Mesendoderm (in vitro differentiated cells): ENCODE results near the gene AURKA.
A peak's percentile ranks its signal among the peaks of the same experiment; 100 is the strongest.
"Not testable (repeated sequence)": the region's sequence is repeated elsewhere in the genome, so short reads cannot be mapped to it uniquely, and the experiment has no call there.

Experiments
- DNase-seq: peaks from one replicate; pipeline ENCODE4 v3.0.0; 2013
- H2AK5ac ChIP-seq: 2 replicates; pipeline ENCODE4 v1.6.1; 2013; ENCODE audit warnings: low read length, inconsistent platforms
- H2BK120ac ChIP-seq: 2 replicates; pipeline ENCODE4 v1.6.1; 2013; ENCODE audit warnings: low read depth, mild to moderate bottlenecking, low read length, moderate library complexity, mixed read lengths
- H2BK15ac ChIP-seq: replicated peaks from 2 replicates; pipeline ENCODE4 v1.6.1; 2013; ENCODE audit warnings: low read depth, mild to moderate bottlenecking, moderate library complexity
- H2BK5ac ChIP-seq: 2 replicates; pipeline ENCODE4 v1.6.1; 2013; ENCODE audit warnings: low read length, inconsistent platforms
- H3K18ac ChIP-seq: 2 replicates; pipeline ENCODE4 v1.6.1; 2013; ENCODE audit warnings: mild to moderate bottlenecking, low read length, mixed read lengths
- H3K23ac ChIP-seq: one replicate; pipeline ENCODE4 v1.6.1; 2013; ENCODE audit warnings: low read length
- H3K27ac ChIP-seq: 2 replicates; pipeline ENCODE4 v1.5.1; 2013; ENCODE audit warnings: low read depth, mild to moderate bottlenecking, inconsistent platforms, low read length, moderate library complexity
- H3K27me3 ChIP-seq: 2 replicates; pipeline ENCODE4 v1.6.1; 2013; ENCODE audit warnings: low read length, control low read depth, mild to moderate bottlenecking, inconsistent platforms; ENCODE audit not compliant: insufficient read depth, poor library complexity
- H3K36me3 ChIP-seq: 2 replicates; pipeline ENCODE4 v1.6.1; 2013; ENCODE audit warnings: low read length, inconsistent platforms; ENCODE audit not compliant: control insufficient read depth, insufficient read depth
- H3K4ac ChIP-seq: one replicate; pipeline ENCODE4 v1.6.1; 2013; ENCODE audit warnings: low read depth, mild to moderate bottlenecking, low read length, moderate library complexity
- H3K4me1 ChIP-seq: 2 replicates; pipeline ENCODE4 v1.6.1; 2013; ENCODE audit warnings: low read depth, low read length, inconsistent platforms; ENCODE audit not compliant: control insufficient read depth
- H3K4me2 ChIP-seq: 2 replicates; pipeline ENCODE4 v1.6.1; 2013; ENCODE audit warnings: low read length
- H3K4me3 ChIP-seq: 2 replicates; pipeline ENCODE4 v1.5.1; 2013; ENCODE audit warnings: mild to moderate bottlenecking, low read length
- H3K56ac ChIP-seq: one replicate; pipeline ENCODE4 v1.6.1; 2013; ENCODE audit warnings: low read length
- H3K79me1 ChIP-seq: 2 replicates; pipeline ENCODE4 v1.6.1; 2013; ENCODE audit warnings: low read length, inconsistent platforms
- H3K79me2 ChIP-seq: 2 replicates; pipeline ENCODE4 v1.6.1; 2013; ENCODE audit warnings: mild to moderate bottlenecking, low read length; ENCODE audit not compliant: control insufficient read depth, insufficient read depth
- H3K9ac ChIP-seq: 2 replicates; pipeline ENCODE4 v1.6.1; 2013; ENCODE audit warnings: low read length, inconsistent platforms
- H4K5ac ChIP-seq: one replicate; pipeline ENCODE4 v1.6.1; 2013; ENCODE audit warnings: low read length
- H4K8ac ChIP-seq: one replicate; pipeline ENCODE4 v1.6.1; 2013; ENCODE audit warnings: low read depth, mild to moderate bottlenecking, control low read depth, low read length, moderate library complexity
- WGBS: extraction: QIAGEN DNeasy Blood & Tissue Kit; methylation state at CpG from one replicate; pipeline ENCODE4 v1.1.7; 2013; ENCODE audit warnings: low lambda C conversion rate, missing lambda C conversion rate; ENCODE audit not compliant: insufficient coverage; ENCODE audit errors: extremely low coverage; 5-methylcytosine and 5-hydroxymethylcytosine counted together

AURKA gene

DNA sequence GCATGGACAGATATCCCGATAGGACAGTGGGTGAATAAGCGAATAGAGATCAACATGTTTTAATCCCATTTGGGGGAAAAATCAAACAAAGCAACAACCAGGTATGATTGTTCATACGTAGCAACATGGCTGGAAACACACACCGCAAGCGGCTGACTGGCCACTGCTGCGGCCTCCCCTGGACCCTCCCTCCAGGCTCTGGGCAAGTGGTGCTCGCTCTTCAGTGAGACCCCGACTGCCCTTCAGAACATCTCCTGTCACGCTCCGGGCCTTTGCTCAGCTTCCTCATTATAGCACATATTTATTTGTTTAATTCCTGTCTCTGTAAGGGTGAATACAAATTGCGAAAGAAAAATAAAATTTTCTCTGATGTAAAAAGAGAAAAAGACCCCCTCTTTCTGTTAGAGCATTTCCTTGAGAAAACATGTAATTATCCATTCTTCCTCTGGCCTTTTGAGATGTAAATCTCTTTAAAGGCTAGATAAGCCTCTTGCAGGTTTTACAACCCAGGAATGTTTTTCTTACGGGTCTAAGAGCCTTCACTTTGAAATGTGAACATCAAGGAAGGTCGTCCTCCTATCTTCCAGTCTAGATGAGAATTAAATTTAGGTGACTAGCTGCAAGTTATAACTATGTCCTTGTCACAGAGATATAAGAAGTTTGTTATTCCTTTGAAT lies 44.2 kb downstream of the AURKA start:
- Histone ChIP-seq H3K36me3 (no peaks in the 10 kb centered on the region), H2BK5ac (no peak overlapping the region), H2BK15ac (no peak overlapping the region), H2BK120ac (no peak overlapping the region), H3K4me2 (no peak overlapping the region), H3K9ac (no peak overlapping the region), H4K5ac (no peak overlapping the region), H3K79me1 (no peaks in the 10 kb centered on the region), H3K4ac (no peak overlapping the region), H3K27ac (peak overlapping the region; percentile 9), H2AK5ac (no peak overlapping the region), H3K4me3 (no peak overlapping the region), H3K56ac (no peak overlapping the region), H3K23ac (no peak overlapping the region), H3K4me1 (peaks cover 8% of the 10 kb centered on the region), H3K27me3 (no peaks in the 10 kb centered on the region), H4K8ac (no peak overlapping the region), H3K79me2 (no peaks in the 10 kb centered on the region), H3K18ac (no peak overlapping the region)
- no CpG with 5 or more reads among the region's 13 CpGs for WGBS
- DNase-seq = peak; percentile 59

DNA sequence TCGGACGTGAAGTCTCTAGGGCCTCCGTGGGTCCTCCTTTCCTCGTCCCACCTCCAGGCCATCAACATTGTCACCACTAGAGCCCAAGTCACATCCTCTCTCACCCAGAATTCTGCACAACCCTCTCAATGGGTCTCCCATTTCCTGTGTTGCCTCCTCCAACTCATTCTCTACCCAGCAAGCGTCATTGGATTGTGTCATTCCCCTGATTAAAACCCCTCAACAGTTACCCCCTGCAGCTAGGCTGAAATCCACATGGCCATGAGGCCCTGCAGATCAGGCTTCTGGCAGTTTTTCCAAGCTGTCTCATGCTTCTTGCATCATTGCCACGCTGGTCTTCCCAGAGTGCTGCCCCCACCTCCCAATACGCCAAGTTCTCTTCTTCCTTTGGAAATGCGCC lies 46.1 kb downstream of the AURKA start:
- H3K79me1 ChIP-seq = no peaks in the 10 kb centered on the region
- H3K36me3 ChIP-seq = no peaks in the 10 kb centered on the region
- peak; percentile 68 for DNase-seq
- no peaks in the 10 kb centered on the region for H3K27me3 ChIP-seq
- no CpG with 5 or more reads among the region's 8 CpGs for WGBS
- H2BK120ac ChIP-seq = no peak overlapping the region
- no peak overlapping the region for H4K5ac ChIP-seq
- no peak overlapping the region for H3K27ac ChIP-seq
- H2AK5ac ChIP-seq = no peak overlapping the region
- no peak overlapping the region for H2BK15ac ChIP-seq
- no peak overlapping the region for H3K23ac ChIP-seq
- H3K4me3 ChIP-seq = no peak overlapping the region
- no peak overlapping the region for H3K9ac ChIP-seq
- no peak overlapping the region for H4K8ac ChIP-seq
- no peak overlapping the region for H3K4ac ChIP-seq
- H3K4me2 ChIP-seq = no peak overlapping the region
- H3K18ac ChIP-seq = no peak overlapping the region
- no peak overlapping the region for H3K56ac ChIP-seq
- H3K4me1 ChIP-seq = peaks cover 8% of the 10 kb centered on the region
- no peaks in the 10 kb centered on the region for H3K79me2 ChIP-seq
- no peak overlapping the region for H2BK5ac ChIP-seq

- Histone ChIP-seq H3K79me1 (no peaks in the 10 kb centered on the region), H3K36me3 (no peaks in the 10 kb centered on the region)
- WGBS = no CpG with 5 or more reads among the region's 41 CpGs
Observed at GRCh38 chr20:56343861-56344381, 48.1 kb downstream of the AURKA start.

DNA sequence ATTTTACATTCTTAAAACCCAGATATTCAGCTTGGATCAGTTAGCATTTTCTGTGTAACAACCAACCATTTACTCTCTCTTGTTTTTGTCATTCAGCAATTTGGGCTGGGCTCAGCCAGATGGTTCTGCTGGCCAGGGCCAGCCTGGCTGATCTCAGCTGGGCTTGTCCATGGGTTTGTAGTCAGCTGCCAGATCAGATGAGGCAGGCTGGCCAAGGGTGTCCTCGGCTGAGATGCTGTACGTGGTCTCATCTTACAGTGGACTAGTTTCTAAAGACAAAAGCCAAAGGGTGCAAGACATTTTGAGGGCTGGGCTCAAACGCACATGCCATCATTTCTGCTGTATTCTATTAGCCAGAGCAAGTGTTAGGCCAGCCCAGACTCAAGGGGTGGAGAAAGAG lies 49.2 kb downstream of the AURKA start:
- Histone ChIP-seq H2BK120ac (no peak overlapping the region), H4K8ac (no peak overlapping the region), H3K27me3 (no peaks in the 10 kb centered on the region), H2BK5ac (no peak overlapping the region), H3K4ac (no peak overlapping the region), H3K9ac (no peak overlapping the region), H3K79me1 (no peaks in the 10 kb centered on the region), H3K36me3 (no peaks in the 10 kb centered on the region), H3K27ac (no peak overlapping the region), H3K23ac (no peak overlapping the region), H3K56ac (no peak overlapping the region), H3K79me2 (no peaks in the 10 kb centered on the region), H2AK5ac (no peak overlapping the region), H4K5ac (no peak overlapping the region), H3K4me2 (no peak overlapping the region), H2BK15ac (no peak overlapping the region), H3K4me3 (no peak overlapping the region), H3K4me1 (peaks cover 4% of the 10 kb centered on the region), H3K18ac (no peak overlapping the region)
- DNase-seq = no peak
- WGBS = no CpG with 5 or more reads among the region's 3 CpGs

More at GRCh38 chr20:56343861-56344381, 48.1 kb downstream of the AURKA start:
- Histone ChIP-seq H3K4me3 (no peak overlapping the region), H3K27ac (no peak overlapping the region), H3K18ac (no peak overlapping the region), H2BK120ac (no peak overlapping the region), H3K79me2 (no peaks in the 10 kb centered on the region), H3K4me1 (peaks cover 8% of the 10 kb centered on the region), H2BK15ac (no peak overlapping the region), H4K5ac (no peak overlapping the region), H2AK5ac (no peak overlapping the region), H3K27me3 (no peaks in the 10 kb centered on the region), H3K56ac (peak overlapping the region; percentile 45), H3K23ac (no peak overlapping the region), H2BK5ac (no peak overlapping the region), H4K8ac (no peak overlapping the region), H3K4ac (no peak overlapping the region), H3K9ac (peak overlapping the region; percentile 42), H3K4me2 (peak overlapping the region; percentile 67)
- DNase-seq = peak; percentile 83

GRCh38 chr20:56336709-56337108 lies 55.3 kb downstream of the AURKA start:
- not testable (repeated sequence) for H3K79me1 ChIP-seq, H3K56ac ChIP-seq, H3K23ac ChIP-seq, H3K4me1 ChIP-seq, H2BK5ac ChIP-seq, H3K36me3 ChIP-seq, H2AK5ac ChIP-seq, H4K5ac ChIP-seq, H3K4ac ChIP-seq, H3K4me2 ChIP-seq, H3K27ac ChIP-seq, H3K18ac ChIP-seq, DNase-seq, H2BK15ac ChIP-seq, H3K9ac ChIP-seq, H3K4me3 ChIP-seq, H3K79me2 ChIP-seq, H2BK120ac ChIP-seq, H3K27me3 ChIP-seq, H4K8ac ChIP-seq
- WGBS = no CpG with 5 or more reads among the region's 8 CpGs

- Histone ChIP-seq H4K5ac (no peak overlapping the region), H3K4me1 (no peaks in the 10 kb centered on the region), H3K56ac (no peak overlapping the region), H3K27me3 (no peaks in the 10 kb centered on the region), H3K79me2 (no peaks in the 10 kb centered on the region), H3K27ac (no peak overlapping the region), H3K79me1 (no peaks in the 10 kb centered on the region), H2BK15ac (no peak overlapping the region), H3K4me3 (no peak overlapping the region), H2AK5ac (no peak overlapping the region), H3K18ac (no peak overlapping the region), H2BK120ac (no peak overlapping the region), H3K23ac (no peak overlapping the region), H3K36me3 (no peaks in the 10 kb centered on the region), H3K4me2 (no peak overlapping the region), H3K9ac (no peak overlapping the region), H3K4ac (no peak overlapping the region), H4K8ac (no peak overlapping the region), H2BK5ac (no peak overlapping the region)
- no CpG with 5 or more reads among the region's 5 CpGs for WGBS
- peak; percentile 23 for DNase-seq
Observed at GRCh38 chr20:56328861-56329260, 63.2 kb downstream of the AURKA start.
